Brain microvascular endothelial cell (primary cell): ENCODE results near the gene MEGF11.

ENCODE experiments used
- DNase-seq: peaks from one replicate; pipeline ENCODE4 v3.0.0-alpha.2; 2020
- H3K27ac ChIP-seq: fragments of 250-450 bp; sonication (Bioruptor Pico); 2 replicates; pipeline ENCODE4 v1.5.1; 2020; ENCODE audit warnings: mild to moderate bottlenecking, moderate library complexity
- H3K27me3 ChIP-seq: fragments of 250-450 bp; sonication (Bioruptor Pico); replicated peaks from 2 replicates; pipeline ENCODE4 v1.5.1; 2020; ENCODE audit warnings: mild to moderate bottlenecking
- H3K36me3 ChIP-seq: fragments of 250-450 bp; sonication (Bioruptor Pico); replicated peaks from 2 replicates; pipeline ENCODE4 v1.5.1; 2020; ENCODE audit warnings: mild to moderate bottlenecking
- H3K4me3 ChIP-seq: 2 replicates; pipeline ENCODE4 v1.5.1; 2011; ENCODE audit warnings: low read depth, mild to moderate bottlenecking, control low read depth, low read length, moderate library complexity
- in situ Hi-C: cut with HindIII; loops from 2 replicates; pipeline ENCODE4 v1.10.0; 2017; ENCODE audit warnings: low sequenced_read_pairs, low pct_ligation_motif_present
- TF ChIP-seq, protein P1 (sequence below): IDR thresholded peaks from 2 replicates; pipeline ENCODE4 v1.5.1; 2011; ENCODE audit warnings: low read depth, mild to moderate bottlenecking, moderate library complexity, low read length, control low read depth, inconsistent platforms; ENCODE audit errors: missing control alignments

Gene MEGF11

DNA sequence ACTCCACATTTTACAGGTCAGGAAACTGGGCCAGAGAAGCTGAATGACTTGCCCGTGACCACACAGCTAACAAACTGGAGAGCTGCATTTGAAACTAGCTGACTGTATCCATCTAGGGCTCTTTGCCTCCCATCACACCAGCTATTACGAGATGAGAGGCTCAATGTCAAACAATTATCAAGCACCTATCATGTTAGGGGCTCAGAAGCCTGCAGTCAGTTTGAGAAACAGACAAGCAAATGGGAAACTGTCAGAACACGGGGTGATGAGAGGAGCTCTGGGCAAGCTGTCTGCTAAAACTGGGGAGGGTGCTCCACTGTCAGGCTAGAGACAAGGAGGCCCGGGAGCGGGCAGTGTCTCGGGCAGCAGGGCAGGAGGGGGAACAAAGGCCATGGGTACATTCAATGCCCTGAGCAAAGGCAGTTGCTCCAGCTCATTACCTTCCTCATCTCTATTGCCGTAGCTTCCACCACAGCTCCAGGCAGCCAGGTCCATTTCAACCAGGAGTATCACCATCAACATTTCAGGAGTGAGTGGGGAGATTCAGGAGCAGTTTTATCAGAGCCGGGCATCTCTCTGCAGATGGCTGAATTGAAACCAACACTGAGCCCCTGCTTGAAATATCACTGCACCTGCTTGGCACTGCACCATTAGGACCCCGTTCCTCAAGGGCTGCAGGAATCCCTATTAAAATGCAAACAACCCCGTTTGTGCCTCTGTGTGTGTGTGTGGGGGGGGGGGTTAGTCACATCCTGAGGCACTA lies 261.6 kb downstream of the MEGF11 start:
- no peak overlapping the region for H3K27ac ChIP-seq
- H3K36me3 ChIP-seq = no peaks in the 10 kb centered on the region
- H3K4me3 ChIP-seq = no peak overlapping the region
- TF ChIP-seq, protein P1, sequence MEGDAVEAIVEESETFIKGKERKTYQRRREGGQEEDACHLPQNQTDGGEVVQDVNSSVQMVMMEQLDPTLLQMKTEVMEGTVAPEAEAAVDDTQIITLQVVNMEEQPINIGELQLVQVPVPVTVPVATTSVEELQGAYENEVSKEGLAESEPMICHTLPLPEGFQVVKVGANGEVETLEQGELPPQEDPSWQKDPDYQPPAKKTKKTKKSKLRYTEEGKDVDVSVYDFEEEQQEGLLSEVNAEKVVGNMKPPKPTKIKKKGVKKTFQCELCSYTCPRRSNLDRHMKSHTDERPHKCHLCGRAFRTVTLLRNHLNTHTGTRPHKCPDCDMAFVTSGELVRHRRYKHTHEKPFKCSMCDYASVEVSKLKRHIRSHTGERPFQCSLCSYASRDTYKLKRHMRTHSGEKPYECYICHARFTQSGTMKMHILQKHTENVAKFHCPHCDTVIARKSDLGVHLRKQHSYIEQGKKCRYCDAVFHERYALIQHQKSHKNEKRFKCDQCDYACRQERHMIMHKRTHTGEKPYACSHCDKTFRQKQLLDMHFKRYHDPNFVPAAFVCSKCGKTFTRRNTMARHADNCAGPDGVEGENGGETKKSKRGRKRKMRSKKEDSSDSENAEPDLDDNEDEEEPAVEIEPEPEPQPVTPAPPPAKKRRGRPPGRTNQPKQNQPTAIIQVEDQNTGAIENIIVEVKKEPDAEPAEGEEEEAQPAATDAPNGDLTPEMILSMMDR = no peak
- in situ Hi-C loops = no loop called here
- peaks cover 10% of the 10 kb centered on the region for H3K27me3 ChIP-seq
- no peak for DNase-seq

DNA sequence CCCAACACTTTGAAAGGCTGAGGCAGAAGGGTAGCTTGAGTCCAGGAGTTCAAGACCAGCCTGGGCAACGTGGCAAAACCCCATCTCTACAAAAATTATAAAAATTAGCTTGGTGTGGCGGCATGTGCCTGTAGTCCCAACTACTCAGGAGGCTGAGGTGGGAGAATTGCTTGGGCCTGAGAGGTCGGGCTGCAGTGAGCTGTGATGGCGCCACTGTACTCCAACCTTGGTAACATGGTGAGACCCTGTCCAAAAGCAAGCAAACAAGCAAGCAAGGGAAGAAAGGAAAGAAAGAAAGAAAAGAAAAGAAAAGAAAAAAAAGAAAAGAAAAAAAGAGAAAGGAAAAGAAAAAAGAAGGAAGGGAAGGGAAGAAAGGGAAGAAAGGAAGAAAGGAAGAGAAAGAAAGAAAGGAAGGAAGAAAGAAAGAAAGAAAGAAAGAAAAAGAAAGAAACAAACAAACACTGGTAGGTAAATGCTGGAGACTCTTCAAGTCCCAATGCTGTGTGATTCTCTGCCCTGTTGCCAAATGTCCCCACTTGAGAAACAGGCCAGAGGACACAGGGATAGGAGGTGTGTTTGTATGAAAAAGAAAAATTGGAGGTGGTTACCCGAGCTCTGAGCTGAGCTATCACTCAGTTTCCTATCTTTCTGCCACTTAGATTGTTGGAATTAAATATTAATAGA lies 263.1 kb downstream of the MEGF11 start:
- Histone ChIP-seq H3K27me3 (peaks cover 12% of the 10 kb centered on the region), H3K36me3 (no peaks in the 10 kb centered on the region), H3K27ac (no peak overlapping the region), H3K4me3 (no peak overlapping the region)
- TF ChIP-seq, protein P1 = no peak
- no peak for DNase-seq
- in situ Hi-C loops = no loop called here

DNA sequence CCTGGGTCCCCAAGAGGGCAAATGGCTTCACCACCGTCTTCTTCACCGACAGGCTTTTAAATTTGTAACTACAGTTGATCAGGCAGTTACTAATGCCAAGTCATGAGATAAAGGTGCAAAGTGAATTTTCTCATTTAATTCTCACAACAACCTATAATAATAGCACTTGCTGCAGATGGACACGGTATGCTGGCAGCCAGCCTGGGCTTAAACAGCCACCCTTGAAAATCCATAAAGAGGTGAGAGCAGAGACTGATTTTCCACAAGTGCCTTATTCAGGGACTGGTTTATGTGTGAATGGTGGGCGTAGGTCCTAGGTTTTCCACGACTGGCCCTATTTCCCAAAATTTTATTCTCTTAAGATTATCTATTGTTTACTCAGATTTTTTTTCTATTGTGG lies 266.4 kb downstream of the MEGF11 start:
- Histone ChIP-seq H3K27me3 (peaks cover 36% of the 10 kb centered on the region), H3K36me3 (no peaks in the 10 kb centered on the region), H3K27ac (no peak overlapping the region), H3K4me3 (no peak overlapping the region)
- in situ Hi-C loops = no loop called here
- TF ChIP-seq, protein P1 = no peak
- DNase-seq = no peak

DNA sequence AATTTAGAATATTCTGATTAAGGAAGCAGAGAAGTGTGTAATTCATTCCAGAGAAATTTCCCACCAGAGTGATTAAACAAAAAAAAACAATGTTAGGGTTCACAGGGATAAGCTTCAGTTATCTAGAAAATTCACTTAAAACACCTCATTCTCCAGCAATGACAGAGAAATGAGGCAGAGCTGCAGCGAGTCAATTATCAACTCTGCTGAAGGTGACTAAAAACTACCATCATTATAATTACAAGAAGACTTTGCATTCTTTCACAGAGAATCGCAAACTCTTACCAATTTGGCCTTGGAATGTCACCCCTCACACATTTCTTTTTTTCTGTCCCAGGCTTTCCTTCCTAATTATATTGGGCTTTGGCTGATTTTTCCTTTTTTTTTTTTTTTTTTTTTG lies 267.1 kb downstream of the MEGF11 start:
- DNase-seq = no peak
- Histone ChIP-seq H3K4me3 (no peak overlapping the region), H3K27ac (no peak overlapping the region), H3K27me3 (peaks cover 38% of the 10 kb centered on the region), H3K36me3 (no peaks in the 10 kb centered on the region)
- in situ Hi-C loops = no loop called here
- TF ChIP-seq, protein P1 = no peak

DNA sequence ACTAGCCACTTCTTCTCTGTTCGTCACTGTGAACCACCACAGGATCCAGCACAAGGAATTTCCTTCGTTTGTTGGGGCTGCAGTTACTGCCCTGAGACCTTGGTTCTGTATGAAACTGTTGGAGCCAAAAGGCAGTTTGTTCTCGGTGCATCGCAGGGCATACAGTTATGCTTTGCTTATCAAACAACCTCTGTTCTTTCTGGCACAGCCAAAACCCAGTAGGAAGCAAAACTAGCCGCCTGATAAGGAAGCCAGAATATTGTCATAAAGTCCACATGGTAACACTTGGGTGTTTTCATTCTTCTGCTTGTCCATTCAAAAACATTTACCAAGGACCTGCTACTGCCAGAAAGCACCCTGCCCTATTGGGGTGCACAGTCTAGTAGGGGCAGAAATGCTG lies 268.2 kb downstream of the MEGF11 start:
- TF ChIP-seq, protein P1 = no peak
- no peak overlapping the region for H3K27ac ChIP-seq
- H3K36me3 ChIP-seq = no peaks in the 10 kb centered on the region
- no peak for DNase-seq
- no peak overlapping the region for H3K4me3 ChIP-seq
- in situ Hi-C loops = no loop called here
- peaks cover 37% of the 10 kb centered on the region for H3K27me3 ChIP-seq
